HCT116 (cell line): Measurements from ENCODE around the gene SLC5A5. TPM values are rescaled to one million over a fixed set of nuclear protein-coding genes. Genes with fewer than 3 reads are reported as not detected.
A peak's percentile ranks its signal among the peaks of the same experiment; 100 is the strongest.

Experiments used
- ATAC-seq: fragments of 200-7000 bp; cut with Tn5 transposase; 2 replicates; pipeline ENCODE4 v1.9.1; 2020; ENCODE audit warnings: mild to moderate bottlenecking, moderate library complexity
- BruUV-seq: library from RNA; stranded (reverse); fragments of 400-500 nt; replicated peaks from 2 replicates; lab custom pipeline; 2021; lab: Mats Ljungman, UMichigan
- CTCF ChIA-PET: fragments of 300-600 bp; sonication (Branson Sonifier 250); formaldehyde crosslinking; loops from one replicate; lab custom pipeline; 2021; ENCODE audit warnings: antibody characterized with exemption; lab: Charles Lee
- POLR2A ChIA-PET: fragments of 300-600, 350-600 bp; sonication (Branson Sonifier 250); formaldehyde crosslinking; loops from one replicate; lab custom pipeline; 2021; ENCODE audit warnings: antibody characterized with exemption; lab: Charles Lee
- RAD21 ChIA-PET, 2 experiments: fragments of 300-600 bp; sonication (Branson Sonifier 250); formaldehyde crosslinking; loops; one replicate each; lab custom pipeline; 2023; ENCODE audit warnings: low total read pairs in 2 of 2; ENCODE audit not compliant: uncharacterized antibody in 2 of 2, unreplicated experiment in 2 of 2, low non-redundant PET in 1 of 2; lab: Charles Lee
- DNase-seq: peaks from one replicate; pipeline ENCODE4 v3.0.0-alpha.2; 2010; ENCODE audit warnings: low read depth, low spot score
- H2AFZ ChIP-seq: fragments of 200-600 bp; shearing (Covaris generic), sonication (generic); 2 replicates; pipeline ENCODE4 v1.6.1; 2017; ENCODE audit warnings: low read depth, mixed run types, mixed read lengths, antibody characterized with exemption, low read length; ENCODE audit not compliant: poor library complexity, severe bottlenecking
- H3K27ac ChIP-seq: 2 replicates; pipeline ENCODE4 v1.5.1; 2012; ENCODE audit warnings: low read depth, low read length
- H3K27me3 ChIP-seq: fragments of 200-600 bp; sonication (generic); 2 replicates; pipeline ENCODE4 v1.6.1; 2016; ENCODE audit warnings: mixed run types, low read length, mixed read lengths; ENCODE audit not compliant: insufficient read depth
- H3K36me3 ChIP-seq, 2 experiments: fragments of 200-500 bp in 1 of 2; fragments of 200-600 bp in 1 of 2; sonication (Bioruptor generic) in 1 of 2; sonication (generic) in 1 of 2; 2 replicates each; pipeline versions ENCODE4 v1.5.1 to v1.6.1; 2014 to 2016; ENCODE audit warnings: low read length in 2 of 2, inconsistent platforms in 1 of 2, mixed read lengths in 1 of 2, mixed run types in 1 of 2; ENCODE audit not compliant: insufficient read depth in 2 of 2, control insufficient read depth in 1 of 2
- H3K4me1 ChIP-seq, 2 experiments: fragments of 200-600 bp in 1 of 2; sonication (generic) in 1 of 2; 2 replicates each; pipeline versions ENCODE4 v1.5.1 to v1.6.1; 2012 to 2017; ENCODE audit warnings: low read length in 2 of 2, inconsistent platforms in 1 of 2, mild to moderate bottlenecking in 1 of 2, mixed read lengths in 1 of 2, mixed run types in 1 of 2, moderate library complexity in 1 of 2; ENCODE audit not compliant: insufficient read depth in 2 of 2, control insufficient read depth in 1 of 2
- H3K4me2 ChIP-seq: fragments of 200-600 bp; sonication (generic); 2 replicates; pipeline ENCODE4 v1.6.1; 2017; ENCODE audit warnings: mixed run types, low read length, mixed read lengths
- H3K4me3 ChIP-seq, 2 experiments: fragments of 200-600 bp in 1 of 2; sonication (generic) in 1 of 2; replicated peaks in 1 of 2; 2 replicates each; pipeline ENCODE4 v1.5.1; 2011 to 2016; ENCODE audit warnings: low read length in 2 of 2, control low read depth in 1 of 2, low read depth in 1 of 2, mild to moderate bottlenecking in 1 of 2, mixed read lengths in 1 of 2, mixed run types in 1 of 2
- H3K79me2 ChIP-seq: fragments of 200-600 bp; sonication (generic); 2 replicates; pipeline ENCODE4 v1.6.1; 2017; ENCODE audit warnings: mild to moderate bottlenecking, mixed run types, low read length, moderate library complexity, mixed read lengths; ENCODE audit not compliant: insufficient read depth
- H3K9ac ChIP-seq: fragments of 200-600 bp; sonication (generic); 2 replicates; pipeline ENCODE4 v1.6.1; 2016; ENCODE audit warnings: low read length, mixed read lengths
- H3K9me2 ChIP-seq: fragments of 200-600 bp; sonication (generic), shearing (Covaris generic); 2 replicates; pipeline ENCODE4 v1.6.1; 2017; ENCODE audit warnings: mixed run types, mild to moderate bottlenecking, moderate library complexity; ENCODE audit not compliant: insufficient read depth
- H3K9me3 ChIP-seq, 2 experiments: fragments of 200-500 bp in 1 of 2; fragments of 200-600 bp in 1 of 2; sonication (Bioruptor generic) in 1 of 2; sonication (generic) in 1 of 2; 2 replicates each; pipeline ENCODE4 v1.6.1; 2014 to 2017; ENCODE audit warnings: low read length in 2 of 2, mixed read lengths in 2 of 2, inconsistent platforms in 1 of 2, low read depth in 1 of 2, mild to moderate bottlenecking in 1 of 2, mixed run types in 1 of 2, moderate library complexity in 1 of 2; ENCODE audit not compliant: control insufficient read depth in 1 of 2, insufficient read depth in 1 of 2
- H4K20me1 ChIP-seq: fragments of 200-600 bp; sonication (generic), shearing (Covaris generic); 2 replicates; pipeline ENCODE4 v1.6.1; 2017; ENCODE audit warnings: mixed run types, mild to moderate bottlenecking, moderate library complexity; ENCODE audit not compliant: insufficient read depth
- CEBPB ChIP-seq: IDR thresholded peaks from 2 replicates; pipeline ENCODE4 v1.6.1; 2012; ENCODE audit warnings: low read depth
- EGR1 ChIP-seq: IDR thresholded peaks from 2 replicates; pipeline ENCODE4 v1.6.1; 2012; ENCODE audit warnings: low read depth
- EZH2phosphoT487 ChIP-seq: fragments of 200-600 bp; IDR thresholded peaks from 2 replicates; pipeline ENCODE4 v1.6.1; 2018; ENCODE audit warnings: antibody characterized with exemption, borderline replicate concordance
- FOSL1 ChIP-seq: IDR thresholded peaks from 2 replicates; pipeline ENCODE4 v1.6.1; 2012; ENCODE audit warnings: low read depth
- POLR2AphosphoS5 ChIP-seq: IDR thresholded peaks from 2 replicates; pipeline ENCODE4 v1.6.1; 2011; ENCODE audit warnings: mild to moderate bottlenecking, low read depth, low read length, moderate library complexity
- YY1 ChIP-seq: IDR thresholded peaks from 2 replicates; pipeline ENCODE4 v1.6.1; 2011; ENCODE audit warnings: low read length, low read depth, moderate library complexity, mild to moderate bottlenecking; ENCODE audit not compliant: insufficient replicate concordance; ENCODE audit errors: extremely low read depth
- intact Hi-C: fragments of 100-400 bp; cut with micrococcal nuclease; formaldehyde crosslinking; loops from 2 replicates; pipeline ENCODE4 v1.10.0; 2022
- total RNA-seq: library from RNA; stranded (reverse); gene quantifications from one replicate; pipeline ENCODE4 v1.2.1, GENCODE V29; 2021; ENCODE audit not compliant: unreplicated experiment

The SLC5A5 gene
- total RNA-seq, 1 experiment from 2014 or later = 0.59 TPM

DNA sequence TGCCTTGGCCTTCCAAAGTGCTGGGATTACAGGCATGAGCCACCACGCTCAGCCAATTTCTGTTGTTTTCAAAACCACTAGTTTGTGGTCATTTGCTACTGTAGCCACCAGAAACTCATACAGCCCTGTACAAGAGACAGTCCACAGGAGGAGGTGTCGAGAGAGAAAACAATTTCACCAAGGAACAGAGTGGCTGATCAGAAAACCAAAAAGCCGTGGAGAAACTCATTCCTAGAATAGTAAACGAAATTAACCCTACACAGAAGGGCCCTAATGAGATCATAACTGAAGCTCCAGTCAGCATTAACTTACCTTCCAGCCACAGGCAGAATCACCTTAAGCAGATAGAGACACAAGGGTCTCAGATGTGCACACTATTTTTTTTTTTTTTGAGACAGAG lies 57.3 kb downstream of the SLC5A5 start (continued):
- TF ChIP-seq YY1 (no peak), POLR2AphosphoS5 (no peak), FOSL1 (no peak), EGR1 (no peak), CEBPB (no peak)
- TF ChIP-seq, all 23 proteins: peak for 0

DNA sequence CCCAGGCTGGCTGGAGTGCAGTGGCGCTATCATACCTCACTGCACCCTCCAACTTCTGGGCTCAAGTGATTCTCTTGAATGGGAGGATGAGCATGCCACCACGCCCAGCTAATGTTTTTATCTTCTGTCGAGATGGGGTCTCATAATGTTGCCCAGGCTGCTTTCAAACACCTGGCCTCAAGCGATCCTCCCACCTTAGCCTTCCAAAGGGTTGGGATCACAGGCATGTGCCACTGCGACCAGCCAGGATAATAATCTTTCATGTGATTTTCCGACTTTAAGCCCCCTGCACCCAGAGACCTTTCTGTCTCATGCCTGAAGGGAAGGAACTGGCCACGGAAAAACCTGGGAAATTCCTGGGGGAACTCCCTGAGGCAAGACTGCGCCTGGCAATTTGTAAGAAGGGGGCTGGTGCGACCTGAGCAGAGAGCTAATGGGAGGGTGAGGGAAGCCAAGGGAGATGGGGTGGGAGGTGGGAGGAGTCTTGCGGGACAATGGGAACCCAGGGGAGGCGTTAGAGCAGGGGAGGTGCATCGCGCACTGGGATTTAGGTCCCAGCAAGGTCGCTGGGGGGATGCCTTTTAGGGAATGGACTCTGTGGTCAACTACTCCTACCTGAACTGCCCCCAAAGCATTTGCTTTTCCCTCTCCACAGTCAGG lies 59.9 kb downstream of the SLC5A5 start:
- peak overlapping the region; percentile 97 for H3K4me2 ChIP-seq
- no TSS peak for BruUV-seq
- peak overlapping the region; percentile 86 for H3K27ac ChIP-seq
- no peaks in the 10 kb centered on the region for H3K9me2 ChIP-seq
- peaks cover 36% of the 10 kb centered on the region for H3K79me2 ChIP-seq
- H3K9ac ChIP-seq = peak overlapping the region; percentile 98
- no peaks in the 10 kb centered on the region for H4K20me1 ChIP-seq
- H3K4me1 ChIP-seq = peaks cover 15 to 22% of the 10 kb centered on the region in 2 experiments
- POLR2A ChIA-PET = interaction anchor here (0.6 to 4.7 kb wide), 8 partner anchors 23 to 522 kb away, joined by 3 to 61 read pairs (median 4); partner anchors contain the start of genes RPL18A and SLC5A5
- intact Hi-C loops = loop anchor here (1.0 to 10.0 kb wide), 4 partner anchors 61 to 323 kb away; partner anchors contain the start of gene RPL18A
- TF ChIP-seq EZH2phosphoT487 = no peak
- peak; percentile 59; the same call in 1 of the 2 replicates for TF ChIP-seq POLR2AphosphoS5
- TF ChIP-seq, all 23 proteins: peak for 1
- H2AFZ ChIP-seq = peak overlapping the region; percentile 43
- no peaks in the 10 kb centered on the region for H3K9me3 ChIP-seq
- H3K36me3 ChIP-seq = peaks cover 0 to 2% of the 10 kb centered on the region in 2 experiments; a peak in 1 of 4 replicates
- ChIA-PET RAD21 (interaction anchor here (0.6 to 2.5 kb wide), 6 partner anchors 9 to 72 kb away, joined by 3 to 20 read pairs (median 5); partner anchors contain the start of gene RPL18A (in 1 of the 2)), CTCF (interaction anchor here (0.6 to 5.0 kb wide), 6 partner anchors 16 to 429 kb away, joined by 3 to 73 read pairs (median 6); partner anchors contain the start of genes RPL18A and SLC5A5)
- no peak for DNase-seq
- peak overlapping the region; percentile 87 to 98 for H3K4me3 ChIP-seq
- H3K27me3 ChIP-seq = no peaks in the 10 kb centered on the region
- ATAC-seq = peak; percentile 72
